Mesothelial cell of epicardium (in vitro differentiated cells): ENCODE measurements around the gene TXLNB. TPM values are rescaled to one million over a fixed set of nuclear protein-coding genes. Genes with fewer than 3 reads are reported as not detected.

Source experiments
- DNase-seq, 2 experiments: peaks; one replicate each; pipeline ENCODE4 v3.0.0; 2021; ENCODE audit warnings: low spot score in 2 of 2; ENCODE audit not compliant: unreplicated experiment in 2 of 2
- H3K27ac Mint-ChIP-seq: 2 replicates; pipeline ENCODE4 v1.8.0; 2021; ENCODE audit warnings: mixed read lengths
- H3K27me3 Mint-ChIP-seq: 2 replicates; pipeline ENCODE4 v1.8.0; 2021; ENCODE audit warnings: low read depth, mixed read lengths
- H3K36me3 Mint-ChIP-seq: 2 replicates; pipeline ENCODE4 v1.8.0; 2021; ENCODE audit warnings: mixed read lengths
- H3K4me1 Mint-ChIP-seq: 2 replicates; pipeline ENCODE4 v1.8.0; 2021; ENCODE audit warnings: mixed read lengths
- H3K4me3 Mint-ChIP-seq: 2 replicates; pipeline ENCODE4 v1.8.0; 2021; ENCODE audit warnings: mild to moderate bottlenecking, moderate library complexity, mixed read lengths
- H3K9me3 Mint-ChIP-seq: 2 replicates; pipeline ENCODE4 v1.8.0; 2021; ENCODE audit warnings: mixed read lengths
- total RNA-seq: library from RNA; stranded (reverse); gene quantifications from 3 replicates; pipeline ENCODE4 v1.2.1, GENCODE V29; 2021
- TF ChIP-seq, protein P1 (sequence below): fragments of 200-600 bp; sonication (generic); IDR thresholded peaks from one replicate; pipeline ENCODE4 v1.5.0; 2021; ENCODE audit warnings: antibody characterized with exemption; ENCODE audit not compliant: unreplicated experiment

TXLNB gene
- total RNA-seq, 1 donor from 2014 or later, result 0.67 TPM

DNA sequence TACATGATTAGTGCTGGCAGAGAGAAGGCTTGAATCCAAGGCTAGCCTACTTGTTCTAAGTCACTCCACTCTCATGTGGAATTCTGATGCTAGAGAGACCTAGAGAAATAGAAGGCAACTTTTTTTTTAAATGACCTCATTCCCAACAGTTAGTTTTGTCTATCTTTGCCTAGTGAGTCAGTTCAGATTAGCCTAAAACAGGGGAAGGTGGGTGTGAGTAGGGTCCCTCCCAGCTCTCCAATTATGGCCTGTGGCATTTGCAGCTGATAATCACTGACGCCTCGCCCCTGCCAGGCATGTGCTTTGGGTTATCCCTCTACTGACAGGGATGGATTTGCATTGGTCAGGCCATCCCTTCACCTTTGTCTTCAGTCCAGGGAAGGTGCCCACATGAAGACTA, 13.6 kb downstream of the TXLNB start:
- no peak for DNase-seq
- Mint-ChIP-seq H3K27me3 (no peaks in the 10 kb centered on the region), H3K27ac (no peak overlapping the region), H3K36me3 (no peaks in the 10 kb centered on the region), H3K4me3 (no peak overlapping the region), H3K9me3 (no peaks in the 10 kb centered on the region), H3K4me1 (peaks cover 7% of the 10 kb centered on the region)
- TF ChIP-seq, protein P1, sequence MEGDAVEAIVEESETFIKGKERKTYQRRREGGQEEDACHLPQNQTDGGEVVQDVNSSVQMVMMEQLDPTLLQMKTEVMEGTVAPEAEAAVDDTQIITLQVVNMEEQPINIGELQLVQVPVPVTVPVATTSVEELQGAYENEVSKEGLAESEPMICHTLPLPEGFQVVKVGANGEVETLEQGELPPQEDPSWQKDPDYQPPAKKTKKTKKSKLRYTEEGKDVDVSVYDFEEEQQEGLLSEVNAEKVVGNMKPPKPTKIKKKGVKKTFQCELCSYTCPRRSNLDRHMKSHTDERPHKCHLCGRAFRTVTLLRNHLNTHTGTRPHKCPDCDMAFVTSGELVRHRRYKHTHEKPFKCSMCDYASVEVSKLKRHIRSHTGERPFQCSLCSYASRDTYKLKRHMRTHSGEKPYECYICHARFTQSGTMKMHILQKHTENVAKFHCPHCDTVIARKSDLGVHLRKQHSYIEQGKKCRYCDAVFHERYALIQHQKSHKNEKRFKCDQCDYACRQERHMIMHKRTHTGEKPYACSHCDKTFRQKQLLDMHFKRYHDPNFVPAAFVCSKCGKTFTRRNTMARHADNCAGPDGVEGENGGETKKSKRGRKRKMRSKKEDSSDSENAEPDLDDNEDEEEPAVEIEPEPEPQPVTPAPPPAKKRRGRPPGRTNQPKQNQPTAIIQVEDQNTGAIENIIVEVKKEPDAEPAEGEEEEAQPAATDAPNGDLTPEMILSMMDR, result no peak

DNA sequence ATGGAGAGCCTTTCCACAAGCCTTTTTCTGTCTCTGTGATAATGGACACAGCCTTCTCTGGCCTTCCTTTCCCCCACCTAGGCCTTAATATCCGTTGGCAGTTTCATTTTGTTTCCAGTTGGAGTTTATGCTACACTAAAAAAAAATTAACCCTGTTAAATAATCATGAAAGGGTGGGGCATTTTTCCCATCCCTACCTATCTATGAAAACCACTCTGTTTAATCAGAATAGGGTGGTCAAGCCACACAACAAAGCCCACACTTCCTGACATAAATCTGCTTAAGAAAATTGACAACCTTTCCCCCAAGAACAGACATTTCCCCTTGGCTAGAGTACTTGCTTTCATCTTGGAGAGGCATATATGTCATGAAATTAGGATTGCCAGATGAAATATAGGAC, 14.2 kb downstream of the TXLNB start:
- Mint-ChIP-seq H3K27ac (peak overlapping the region; percentile 25), H3K27me3 (no peaks in the 10 kb centered on the region), H3K4me3 (no peak overlapping the region), H3K4me1 (peaks cover 7% of the 10 kb centered on the region), H3K9me3 (no peaks in the 10 kb centered on the region), H3K36me3 (no peaks in the 10 kb centered on the region)
- no peak for DNase-seq
- TF ChIP-seq, protein P1, result no peak

DNA sequence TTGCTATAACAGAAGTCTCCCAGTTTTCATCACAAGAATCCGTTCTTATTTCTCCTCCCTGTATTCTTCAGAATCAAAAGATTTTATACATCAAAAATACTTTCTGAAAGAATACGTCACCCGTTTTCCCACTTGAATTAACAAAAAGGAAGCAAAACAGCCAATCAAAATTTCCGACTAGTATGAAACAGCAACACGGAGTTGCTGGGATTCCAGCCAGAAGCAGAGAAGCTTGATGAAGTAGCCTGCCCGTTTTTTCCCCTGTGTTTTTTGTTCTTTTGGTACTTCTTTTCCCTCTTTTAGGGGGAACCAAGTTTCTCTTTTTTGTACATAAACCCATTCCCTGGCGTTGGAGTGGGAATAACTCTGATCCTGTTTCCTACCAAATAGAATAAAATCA, 14.6 kb downstream of the TXLNB start:
- no peak overlapping the region for H3K4me3 Mint-ChIP-seq
- peaks cover 7% of the 10 kb centered on the region for H3K4me1 Mint-ChIP-seq
- no peak for DNase-seq
- H3K27me3 Mint-ChIP-seq, result no peaks in the 10 kb centered on the region
- peak overlapping the region; percentile 25 for H3K27ac Mint-ChIP-seq
- H3K36me3 Mint-ChIP-seq, result no peaks in the 10 kb centered on the region
- TF ChIP-seq, protein P1, result no peak
- H3K9me3 Mint-ChIP-seq, result no peaks in the 10 kb centered on the region

DNA sequence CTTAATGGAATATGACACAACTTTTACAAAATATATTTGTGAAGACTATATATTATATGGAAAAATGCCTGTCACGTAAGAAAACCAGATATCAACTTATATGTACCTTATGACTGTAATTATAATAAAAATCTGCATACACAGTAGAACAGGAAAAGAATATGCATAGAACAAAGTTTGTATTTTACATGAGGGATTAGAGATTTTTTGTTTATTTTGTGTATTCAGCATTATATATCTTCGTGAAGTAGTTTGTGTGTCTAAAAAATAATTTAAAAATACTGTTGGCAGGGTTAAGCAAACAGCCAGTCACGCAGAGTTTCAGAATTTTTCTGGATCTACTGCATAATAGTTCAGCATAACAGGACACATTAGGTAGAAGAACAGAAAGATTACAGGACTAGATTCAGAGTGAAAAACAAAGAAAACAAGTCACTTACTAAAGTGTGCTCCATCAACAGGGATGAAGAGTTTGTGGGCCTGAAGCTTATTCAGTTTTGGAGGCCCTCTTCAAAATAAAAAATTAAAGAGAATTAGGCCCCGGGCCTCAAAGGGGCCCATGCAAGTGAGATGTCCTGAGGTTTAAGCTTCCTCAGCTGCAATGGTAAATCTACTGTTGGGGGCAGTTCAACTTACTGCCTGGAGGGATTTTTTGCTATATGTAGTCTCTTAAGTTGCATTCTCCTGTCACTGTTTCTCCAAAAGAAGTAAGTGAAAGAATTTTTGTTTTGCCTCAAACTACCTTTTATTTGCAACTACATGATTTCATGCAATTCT, 16.3 kb downstream of the TXLNB start:
- Mint-ChIP-seq H3K36me3 (no peaks in the 10 kb centered on the region), H3K9me3 (no peaks in the 10 kb centered on the region), H3K4me1 (peaks cover 7% of the 10 kb centered on the region), H3K27me3 (no peaks in the 10 kb centered on the region), H3K4me3 (no peak overlapping the region), H3K27ac (no peak overlapping the region)
- no peak for DNase-seq
- TF ChIP-seq, protein P1, result no peak

DNA sequence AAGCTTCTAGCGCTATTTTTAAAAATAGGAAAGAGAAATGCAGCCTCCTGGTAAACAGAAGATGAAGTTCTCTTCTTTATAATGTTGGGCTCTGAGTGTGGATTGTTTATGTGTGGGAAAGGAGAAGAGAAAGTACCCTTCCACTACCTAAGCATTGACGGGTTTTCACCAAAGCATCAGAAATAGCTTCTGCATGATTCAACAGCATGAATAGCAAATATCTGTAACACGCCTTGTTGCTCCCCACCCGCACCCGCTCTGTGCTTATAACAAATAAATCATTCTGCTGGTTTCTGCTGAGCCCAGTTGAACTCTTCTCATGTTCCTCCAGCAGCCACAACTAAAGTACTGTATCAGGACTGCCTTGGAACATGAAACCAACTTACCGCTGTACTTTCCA, 20.7 kb downstream of the TXLNB start:
- TF ChIP-seq, protein P1, result no peak
- Mint-ChIP-seq H3K4me1 (peaks cover 4% of the 10 kb centered on the region), H3K9me3 (peaks cover 7% of the 10 kb centered on the region), H3K4me3 (no peak overlapping the region), H3K36me3 (no peaks in the 10 kb centered on the region), H3K27me3 (no peaks in the 10 kb centered on the region), H3K27ac (no peak overlapping the region)
- no peak for DNase-seq
